NCI-H1092 treated with DMSO at 0.1 percent for 48 hours (cell line): ENCODE measurements around the gene JOSD2.
A peak's percentile ranks its signal among the peaks of the same experiment; 100 is the strongest.
"Not testable (repeated sequence)": the region's sequence is repeated elsewhere in the genome, so short reads cannot be mapped to it uniquely, and the experiment has no call there.

Experiments
- DNase-seq: peaks from one replicate; lab custom pipeline; 2025; lab: John Stamatoyannopoulos, UW

JOSD2 gene

DNA sequence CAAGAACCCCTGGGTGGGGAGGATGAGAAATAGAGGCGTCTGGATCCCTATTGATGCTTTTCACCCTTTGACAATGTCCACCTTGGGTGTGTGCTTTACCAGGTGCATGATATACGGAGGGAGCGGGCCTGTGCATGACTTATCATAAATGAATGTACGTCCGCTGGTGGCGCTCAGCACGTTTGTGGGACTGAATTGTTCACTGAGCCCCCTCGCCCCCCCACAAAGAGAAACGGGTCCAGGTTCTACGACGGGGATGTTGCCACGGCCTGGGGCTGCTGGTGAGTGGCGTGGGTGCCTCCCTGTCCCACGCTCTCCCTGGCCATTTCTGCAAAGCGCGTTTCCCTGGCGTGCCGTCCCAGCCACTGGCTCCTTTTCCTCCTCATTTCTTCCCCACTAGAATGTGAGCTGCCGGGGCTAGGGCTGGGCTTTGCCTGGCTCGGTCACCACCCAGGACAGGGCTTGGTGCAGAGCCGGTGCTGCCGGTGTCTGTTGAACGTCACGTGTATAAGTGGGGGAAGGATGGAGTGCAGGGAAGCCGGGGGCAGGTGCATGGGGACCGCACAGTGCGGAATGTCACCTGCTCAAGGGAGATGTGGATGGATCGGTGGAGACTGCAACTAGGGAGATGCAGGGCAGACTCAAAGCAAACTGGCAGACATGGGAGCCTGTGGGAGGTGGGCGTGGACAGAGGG is 35.7 kb upstream of the JOSD2 start:
- no peak for DNase-seq

DNA sequence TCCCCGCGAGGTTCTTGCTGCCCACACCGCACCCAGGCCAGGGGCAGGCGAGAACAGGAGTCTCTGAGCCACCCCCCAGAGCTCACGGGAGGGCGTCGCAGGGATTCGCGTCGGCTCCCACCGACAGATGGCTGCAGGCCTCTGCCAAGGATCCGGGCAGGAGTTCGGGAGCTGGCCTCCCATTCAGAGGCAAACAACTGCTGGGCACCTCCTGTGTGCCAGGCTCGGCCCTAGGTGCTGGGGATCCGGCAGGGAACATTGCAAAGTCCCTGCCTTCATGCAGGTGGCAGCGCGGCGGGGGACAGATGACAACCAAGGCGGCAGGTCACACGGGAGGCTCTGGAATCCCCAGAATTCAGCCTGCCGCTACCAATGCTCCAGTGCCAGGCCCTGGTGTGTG is 32.0 kb upstream of the JOSD2 start:
- DNase-seq: no peak

DNA sequence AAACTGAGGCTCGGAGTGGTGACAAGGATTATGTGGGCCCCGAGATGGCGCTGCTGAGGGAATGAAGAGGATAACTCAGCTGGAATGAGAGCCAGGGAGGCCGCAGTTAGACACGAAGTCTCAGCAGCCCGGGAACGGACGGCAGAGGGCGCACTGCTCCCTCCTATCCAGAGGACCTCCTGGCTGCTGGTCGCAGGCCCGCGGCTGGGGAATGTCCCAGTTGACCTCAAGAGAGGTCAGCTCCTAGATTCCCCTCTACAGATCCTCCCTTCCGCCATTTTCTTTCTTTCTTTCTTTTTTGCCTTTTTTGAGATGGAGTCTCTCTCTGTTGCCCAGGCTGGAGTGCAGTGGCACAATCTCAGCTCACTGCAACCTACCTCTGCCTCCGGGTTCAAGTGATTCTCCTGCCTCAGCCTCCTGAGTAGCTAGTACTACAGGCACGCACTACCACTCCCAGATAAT is 26.8 kb upstream of the JOSD2 start:
- DNase-seq: peak; percentile 37

DNA sequence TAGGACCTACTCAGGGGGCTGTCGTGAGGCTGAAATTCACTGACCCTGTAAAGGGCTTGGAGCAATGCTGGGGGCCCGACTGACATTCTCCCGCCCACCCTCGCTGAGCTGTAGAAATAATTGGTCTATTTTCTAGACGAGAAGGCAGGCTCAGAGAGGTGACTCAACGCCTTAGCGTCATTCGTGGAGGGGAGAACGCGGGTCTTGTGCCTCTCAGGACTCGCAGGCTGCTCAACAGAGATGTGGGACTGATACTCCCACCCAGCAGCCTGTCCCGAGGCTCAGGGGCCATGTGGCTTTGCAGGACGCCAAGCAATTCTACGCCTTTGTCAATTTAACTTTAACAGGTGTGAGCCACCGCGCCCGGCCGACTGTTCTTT is 26.3 kb upstream of the JOSD2 start:
- no peak for DNase-seq

DNA sequence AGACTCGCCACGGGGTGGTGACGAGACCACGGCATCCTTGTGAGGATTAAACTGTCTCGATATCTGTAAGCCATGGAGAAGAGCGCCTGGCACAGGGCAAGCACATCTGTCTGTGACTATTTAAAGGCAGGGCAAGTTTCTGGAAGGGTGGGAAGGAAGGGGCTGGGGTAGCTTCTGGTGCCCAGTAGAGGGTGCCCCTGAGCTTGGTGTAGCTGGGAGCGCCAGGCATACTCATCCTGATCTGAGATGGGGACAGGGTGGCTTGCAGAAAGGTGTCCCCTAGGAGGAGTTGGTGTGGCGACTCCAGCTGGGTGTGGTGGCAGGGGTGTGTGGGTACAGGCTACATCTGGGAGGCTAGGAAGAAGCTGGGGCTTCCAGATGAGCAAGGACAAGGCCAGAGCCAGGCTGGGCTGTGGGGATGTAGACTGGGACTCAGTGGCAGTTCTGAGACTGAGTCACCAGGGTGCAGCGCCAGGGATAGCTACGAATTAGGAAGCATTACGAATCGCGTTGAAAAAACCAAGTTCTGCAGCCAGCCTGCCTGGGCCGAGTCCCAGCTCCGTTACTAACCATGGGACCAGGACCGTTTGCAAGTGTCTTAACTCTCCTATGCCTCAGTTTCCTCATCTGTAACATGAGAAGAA is 25.8 kb upstream of the JOSD2 start:
- DNase-seq: no peak

DNA sequence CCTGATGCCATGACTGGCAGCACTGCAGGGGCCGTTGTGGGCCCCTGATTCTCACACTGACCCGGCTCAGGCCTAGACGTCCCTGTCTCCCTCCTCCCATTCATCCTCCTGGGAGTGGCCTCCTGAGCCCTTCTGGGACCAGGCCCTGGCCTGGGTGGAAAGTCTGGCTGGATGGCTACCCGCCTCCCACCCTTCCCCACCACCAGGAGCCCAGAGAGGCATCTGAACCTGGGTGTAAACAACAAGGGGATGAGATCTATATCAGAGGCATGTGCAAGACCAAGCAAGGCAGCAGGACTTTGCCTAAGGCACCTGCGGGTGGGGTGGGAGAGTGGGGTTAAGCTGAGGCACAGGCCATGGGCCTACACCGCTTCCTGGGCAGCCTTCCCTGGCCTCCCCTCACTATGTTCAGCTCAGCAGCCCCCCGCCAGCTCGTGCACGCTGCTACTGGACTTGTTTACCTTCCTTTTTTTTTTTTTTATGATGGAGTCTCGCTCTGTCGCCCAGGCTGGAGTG is 24.7 kb upstream of the JOSD2 start:
- DNase-seq: no peak

DNA sequence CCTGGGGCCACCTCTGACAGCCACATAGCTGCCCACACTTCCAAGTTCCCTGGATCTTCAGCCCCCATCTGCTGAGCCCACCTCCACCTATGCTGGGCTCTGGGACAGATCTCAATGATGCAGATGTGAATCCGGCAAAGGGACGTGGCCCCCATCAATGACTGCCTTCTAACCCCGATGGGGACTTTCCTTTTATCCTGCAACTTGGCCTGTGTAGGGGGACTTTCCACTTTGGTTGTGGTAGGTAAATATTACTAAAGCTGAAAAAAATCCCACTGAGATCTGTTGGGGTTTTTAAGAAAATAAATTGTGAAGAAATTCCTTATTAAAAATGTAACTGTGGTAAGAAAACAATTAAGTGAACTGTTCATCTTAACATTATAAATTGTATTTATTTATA is 23.5 kb upstream of the JOSD2 start:
- DNase-seq: no peak

DNA sequence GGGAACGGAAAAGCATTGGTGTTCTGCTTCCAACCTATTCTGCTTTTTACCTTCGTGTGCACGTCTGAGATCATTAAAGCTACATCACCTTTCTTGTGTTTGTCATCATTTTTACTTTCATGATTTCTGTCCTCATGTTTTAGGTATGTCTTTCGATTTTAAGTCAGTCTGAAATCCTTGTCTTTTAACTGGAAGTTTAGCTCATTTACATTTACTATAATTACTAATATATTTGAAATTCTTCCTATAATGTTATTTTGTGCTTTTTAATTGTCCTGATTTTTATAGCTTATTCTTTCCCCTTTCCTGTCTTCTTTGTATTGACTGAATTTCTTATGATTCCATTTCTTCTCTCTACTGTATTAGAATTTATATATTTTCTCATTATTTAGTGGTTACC is 22.0 kb upstream of the JOSD2 start:
- no peak for DNase-seq

DNA sequence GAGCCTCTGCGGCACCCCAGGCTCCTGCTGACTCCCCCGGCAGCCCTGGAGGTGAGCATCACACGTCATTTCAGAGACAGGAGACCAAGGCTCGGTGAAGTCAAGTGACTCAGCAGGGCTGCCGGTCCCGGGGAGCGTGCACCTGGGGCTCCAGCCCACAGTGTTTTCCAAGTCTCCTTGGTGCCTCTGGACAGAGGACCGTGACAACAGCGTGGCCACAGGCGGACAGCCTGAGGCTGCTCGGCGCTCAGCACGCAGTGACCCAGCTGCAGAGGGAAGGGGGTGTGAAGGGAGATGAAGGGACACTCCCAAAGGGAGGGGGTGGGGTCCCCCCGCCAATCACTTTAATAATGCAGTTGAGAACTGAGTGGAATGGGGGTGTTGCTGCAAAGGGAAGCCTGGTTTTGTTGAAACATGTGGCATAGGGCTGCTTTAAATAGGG is 20.2 kb upstream of the JOSD2 start:
- no peak for DNase-seq

DNA sequence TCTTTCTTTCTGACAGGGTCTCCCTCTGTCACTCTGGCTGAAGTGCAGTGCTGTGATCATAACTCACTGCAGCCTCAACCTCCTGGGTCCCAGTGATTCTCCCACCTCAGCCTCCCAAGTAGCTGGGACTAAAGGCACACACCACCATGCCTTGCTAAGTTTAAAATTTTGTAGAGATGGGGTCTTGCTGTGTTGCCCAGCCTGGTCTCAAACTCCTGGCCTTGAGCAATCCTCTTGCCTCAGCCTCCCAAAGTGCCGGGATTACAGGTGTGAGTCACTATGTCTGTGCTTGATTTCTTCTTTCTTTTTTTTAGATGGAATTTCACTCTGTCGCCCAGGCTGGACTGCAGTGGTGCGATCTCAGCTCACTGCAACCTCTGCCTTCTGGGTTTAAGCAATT is 17.1 kb upstream of the JOSD2 start:
- not testable (repeated sequence) for DNase-seq

DNA sequence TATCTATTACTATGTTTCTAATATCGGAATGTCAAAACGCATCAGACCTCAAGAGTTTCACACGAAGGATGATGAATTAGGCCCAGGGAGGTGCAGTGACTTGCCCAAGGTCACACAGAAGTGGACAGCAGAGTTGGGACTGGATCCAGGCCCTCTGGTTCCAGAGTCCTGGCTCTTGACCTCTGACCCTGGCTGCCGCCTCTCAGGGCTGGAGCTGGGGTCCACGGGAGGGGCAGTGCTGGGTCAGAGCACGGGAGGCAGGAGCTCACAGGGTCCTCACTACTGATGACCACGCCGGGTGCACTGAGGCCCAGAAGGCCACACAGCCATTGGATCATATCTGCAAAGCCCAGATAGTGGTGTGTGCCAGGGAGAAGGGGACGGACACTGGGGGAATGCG is 11.9 kb upstream of the JOSD2 start:
- DNase-seq: no peak

DNA sequence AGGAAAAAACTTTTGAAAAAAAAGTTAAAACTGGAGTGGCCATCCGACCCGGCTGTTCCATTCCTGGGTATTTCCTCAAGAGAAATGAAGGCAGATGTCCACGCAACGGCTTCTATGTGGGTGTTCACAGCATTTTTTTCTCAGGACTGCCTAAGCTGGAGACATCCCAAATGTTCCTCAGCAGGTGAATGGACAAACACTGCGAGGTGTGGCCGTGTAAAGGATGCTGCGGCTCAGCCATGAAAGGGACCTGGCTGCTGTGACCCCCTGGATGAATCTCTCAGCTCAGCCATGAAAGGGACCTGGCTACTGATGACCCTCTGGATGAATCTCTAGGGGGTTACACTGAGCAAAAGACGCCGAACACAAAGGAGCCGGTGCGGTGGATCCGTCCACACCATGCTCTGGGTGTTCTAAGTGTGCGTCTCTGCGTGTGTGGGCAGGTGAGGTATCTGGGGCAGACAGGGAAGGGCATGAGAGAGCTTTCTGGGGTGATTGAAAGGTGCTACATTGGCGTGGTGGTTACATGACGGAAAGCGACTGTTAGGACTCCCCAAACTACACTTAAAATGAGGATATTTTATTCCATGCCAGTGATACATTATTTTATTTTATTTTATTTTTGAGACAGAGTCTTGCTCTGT is 10.0 kb upstream of the JOSD2 start:
- DNase-seq: no peak

DNA sequence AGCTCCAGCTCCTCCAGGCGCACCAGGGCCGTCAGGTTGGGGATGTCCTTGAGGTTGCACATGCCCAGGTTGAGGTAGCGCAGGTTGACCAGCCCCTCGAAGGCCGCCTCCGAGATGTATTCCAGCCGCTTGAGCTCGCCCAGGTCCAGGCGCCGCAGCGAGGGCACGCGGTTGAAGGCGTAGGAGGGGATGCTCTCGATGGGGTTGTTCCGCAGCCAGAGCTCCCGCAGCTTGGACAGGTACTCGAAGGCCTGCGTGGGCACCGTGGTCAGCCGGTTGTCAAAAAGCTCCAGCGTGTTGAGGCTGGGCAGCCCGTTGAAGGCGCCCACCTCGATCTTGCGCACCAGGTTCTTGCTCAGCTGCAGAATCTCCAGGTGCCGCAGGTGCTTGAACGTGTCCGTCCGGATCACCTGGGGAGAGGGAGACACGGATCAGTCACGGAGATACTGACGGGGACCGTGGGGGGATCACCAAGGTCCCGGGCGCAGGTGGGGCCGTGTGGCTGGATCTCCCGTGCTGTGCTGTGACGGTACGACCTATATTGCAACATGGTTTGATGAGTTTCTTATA is 8.1 kb upstream of the JOSD2 start:
- DNase-seq: no peak

DNA sequence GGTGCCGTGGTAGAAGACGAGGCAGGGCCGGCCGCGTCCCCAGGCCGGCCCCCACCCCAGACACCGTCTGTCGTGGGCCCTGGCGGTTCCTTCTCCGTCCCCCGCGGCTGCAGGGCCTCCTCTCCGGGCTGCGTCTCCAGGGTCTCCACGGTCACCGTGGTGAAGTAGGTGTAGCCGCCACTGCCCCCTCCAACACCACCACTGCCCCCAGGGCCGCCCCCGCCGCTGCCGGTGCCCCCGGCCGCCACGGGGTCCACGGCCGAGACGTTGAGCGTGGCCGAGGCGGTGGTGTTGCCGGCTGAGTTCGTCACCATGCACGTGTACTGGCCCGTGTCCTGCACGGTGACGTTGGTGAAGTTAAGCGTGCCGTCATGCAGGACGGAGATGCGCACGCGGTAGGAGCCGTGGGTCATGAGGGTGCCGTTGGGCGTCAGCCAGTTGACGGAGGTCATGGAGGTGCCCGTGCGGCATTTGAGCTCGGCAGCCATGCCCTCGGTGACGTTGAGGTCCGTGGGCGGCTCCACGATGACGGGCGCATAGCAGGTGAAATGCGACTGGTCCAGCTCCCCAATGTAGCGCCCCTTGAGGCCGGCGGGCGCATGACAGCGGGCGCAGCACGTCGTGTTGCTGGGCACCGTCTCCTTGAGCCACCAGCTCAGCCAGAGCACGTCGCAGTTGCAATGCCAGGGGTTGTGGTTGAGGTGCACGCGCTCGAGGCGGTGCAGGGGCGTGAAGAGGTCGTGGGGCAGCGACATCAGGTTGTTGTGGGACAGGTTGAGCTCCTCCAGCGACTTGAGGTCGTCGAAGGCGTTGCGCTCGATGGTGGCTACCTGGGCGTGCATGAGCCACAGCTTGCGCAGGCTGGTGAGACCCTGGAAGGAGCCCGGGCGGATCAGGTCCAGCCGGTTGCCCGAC is 7.4 kb upstream of the JOSD2 start:
- no peak for DNase-seq

DNA sequence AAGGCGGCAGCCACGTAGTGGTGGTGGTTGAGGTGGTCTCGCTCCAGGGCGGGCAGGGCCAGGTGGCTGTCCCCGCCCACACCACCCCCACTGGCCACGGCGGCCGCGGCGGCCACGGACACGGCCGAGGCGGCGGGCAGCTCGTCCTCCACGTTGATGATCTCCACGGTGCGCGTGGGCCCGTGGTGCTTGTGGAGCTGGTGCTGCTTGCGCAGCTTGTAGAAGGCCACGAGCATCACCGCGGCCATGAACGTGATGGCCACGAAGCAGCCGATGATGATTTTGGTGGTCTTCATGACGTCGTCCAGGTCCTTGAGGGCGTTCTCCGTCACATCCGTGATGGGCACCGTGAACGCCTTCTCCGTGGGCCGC is 6.7 kb upstream of the JOSD2 start:
- DNase-seq: no peak

DNA sequence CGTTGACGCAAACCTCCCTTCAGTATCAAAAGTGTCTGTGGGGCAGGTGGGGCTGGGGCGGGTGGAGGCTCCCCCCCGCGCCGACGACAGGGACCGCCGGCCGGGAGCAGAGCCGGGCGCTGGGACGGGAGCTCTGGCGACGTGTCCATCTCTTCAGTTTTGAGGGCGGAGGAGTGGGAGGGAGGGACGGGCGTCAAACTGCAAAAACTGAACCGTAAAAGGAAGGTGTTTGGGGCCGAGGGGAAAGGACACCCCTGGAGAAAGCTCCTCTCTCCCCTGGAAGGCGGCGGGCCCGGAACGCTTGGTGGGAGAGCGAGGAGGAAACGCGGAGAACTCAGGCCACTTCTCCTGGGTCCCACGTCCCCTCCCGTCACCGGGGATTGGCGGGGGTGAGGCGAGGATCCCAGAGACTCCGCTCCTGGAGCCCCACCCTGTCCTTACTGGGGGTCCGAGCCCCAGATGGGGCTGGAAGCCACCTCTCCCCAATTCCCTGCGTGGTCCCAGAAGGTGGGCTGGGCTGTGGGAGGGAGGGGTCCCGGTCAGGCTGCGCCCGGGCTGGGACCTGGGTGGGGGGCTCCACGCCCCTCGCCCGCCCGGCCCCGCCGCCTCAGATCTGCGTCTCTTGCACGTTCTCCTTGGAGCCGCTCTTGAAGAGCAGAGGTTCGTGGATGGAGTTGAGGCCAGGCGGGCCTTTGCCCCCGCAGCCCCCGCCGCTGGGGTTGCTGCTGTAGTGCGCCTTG is 6.1 kb upstream of the JOSD2 start:
- no peak for DNase-seq

DNA sequence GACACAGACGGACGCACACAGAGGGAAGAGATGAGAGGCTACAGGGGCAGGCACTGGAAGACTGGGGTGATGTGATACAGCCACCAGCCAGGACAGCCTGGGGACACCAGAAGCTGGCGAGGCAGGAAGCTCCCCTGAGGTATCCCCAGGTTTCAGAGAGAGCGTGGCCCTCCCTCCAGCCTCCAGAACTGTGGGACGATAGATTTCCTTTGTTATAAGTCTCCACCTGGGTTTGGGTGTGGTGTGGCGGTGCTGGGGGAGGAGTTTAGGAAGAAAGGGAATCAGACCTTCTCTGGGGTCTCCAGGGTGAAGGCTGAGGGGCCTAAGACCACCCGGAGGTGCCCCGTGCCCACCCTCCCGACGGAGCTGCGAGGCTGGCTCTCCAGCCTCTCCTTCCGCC is 5.5 kb upstream of the JOSD2 start:
- DNase-seq: no peak

DNA sequence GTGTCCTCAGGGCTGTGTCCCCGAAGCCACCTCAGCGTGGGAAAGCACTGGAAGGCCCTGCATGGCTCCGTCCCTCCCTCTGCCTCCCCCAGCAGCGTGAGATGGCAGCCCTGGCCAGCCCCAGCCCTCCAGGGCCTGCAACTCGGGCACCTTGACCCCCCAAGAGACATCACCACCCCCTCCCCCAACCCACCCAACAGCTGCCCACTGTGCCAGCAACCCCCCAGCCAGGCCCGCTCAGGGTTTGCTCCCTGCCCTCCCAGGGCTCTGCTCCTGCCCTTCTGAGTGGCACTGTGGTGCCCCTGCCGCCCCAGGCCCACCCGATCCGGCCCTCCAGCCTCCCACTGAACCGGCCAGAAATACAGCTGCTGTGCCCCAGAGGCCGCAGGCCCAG is 4.2 kb upstream of the JOSD2 start:
- DNase-seq: no peak

DNA sequence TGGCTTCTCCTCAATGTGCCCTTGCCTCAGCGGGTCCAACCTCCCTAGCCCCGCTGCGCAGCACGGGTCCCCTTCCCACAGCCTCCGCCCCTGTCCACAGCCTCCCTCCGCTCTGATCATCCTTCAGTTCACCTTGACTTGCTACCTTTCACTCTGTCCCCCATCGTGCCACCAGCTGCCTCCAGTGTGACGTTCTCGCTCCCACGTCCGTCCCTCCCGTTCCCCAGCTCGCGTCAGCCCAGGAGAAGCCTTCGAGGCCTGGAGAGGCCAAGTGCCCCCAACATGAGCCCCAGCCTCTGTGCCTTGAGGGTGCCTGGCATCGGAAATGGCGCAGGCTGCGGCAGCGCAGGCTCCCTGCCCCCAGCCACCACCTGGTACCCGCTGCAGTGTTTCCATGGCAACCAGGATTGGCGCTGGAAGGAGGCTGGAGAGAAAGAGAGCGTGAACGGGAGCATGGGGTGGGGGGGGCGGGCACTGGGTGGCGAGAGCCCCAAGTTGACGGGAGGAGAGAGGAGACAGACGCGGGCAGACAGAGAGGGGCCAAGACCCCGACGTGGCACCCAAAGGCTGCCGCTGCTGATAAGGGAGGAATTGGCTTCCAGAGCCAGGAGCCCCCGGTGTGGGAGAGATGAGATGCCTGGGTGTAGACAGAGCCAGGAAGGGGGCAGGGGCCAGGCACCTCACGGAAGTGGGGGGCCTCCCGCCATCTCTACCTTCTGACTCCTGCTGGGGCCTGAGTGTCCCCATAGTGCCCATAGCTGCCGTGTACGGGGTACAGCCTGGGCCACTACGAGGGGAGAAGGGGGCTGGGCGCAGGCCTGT is 3.6 kb upstream of the JOSD2 start:
- peak; percentile 72 for DNase-seq

DNA sequence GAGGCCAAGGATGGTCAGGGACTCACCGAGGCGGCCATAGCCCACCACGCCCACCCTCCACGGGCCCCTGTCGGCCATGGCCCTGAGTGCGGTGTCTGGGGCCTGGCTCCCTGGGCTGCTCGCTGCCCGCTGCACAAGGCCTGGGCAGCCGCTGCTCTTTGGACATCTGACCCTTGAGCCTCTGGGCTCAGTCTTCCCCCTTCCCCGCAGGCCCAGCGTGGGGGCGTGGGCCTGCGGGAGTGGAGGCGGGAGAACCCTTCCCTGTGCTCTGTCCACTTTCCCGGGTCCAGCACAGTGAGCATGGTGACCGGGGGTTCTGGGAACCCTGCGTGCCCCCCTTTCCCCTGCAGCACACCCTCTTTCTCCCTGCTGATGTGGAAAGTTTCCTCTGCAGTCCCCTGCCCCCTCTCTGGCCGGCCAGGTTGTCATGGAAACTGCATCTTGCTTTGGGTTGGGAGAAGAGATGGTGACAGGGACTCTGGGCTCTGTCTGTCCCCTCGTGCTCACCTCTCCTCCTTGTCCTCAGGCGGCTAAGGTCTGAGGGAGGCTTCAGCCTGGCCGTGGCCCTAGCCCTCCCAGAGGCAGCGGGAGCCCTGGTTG is 2.9 kb upstream of the JOSD2 start, which contains the start of gene ASPDH:
Gene ASPDH, minus strand, starts transcription at position 168 of the 600 bp plus-strand sequence. Its CDS starts 90 bp downstream, at position 78.
- no peak for DNase-seq
